ENCODE results near the gene TXNDC9. TPM values are rescaled to one million over a fixed set of nuclear protein-coding genes. Genes with fewer than 3 reads are reported as not detected.
"Not testable (repeated sequence)": the region's sequence is repeated elsewhere in the genome, so short reads cannot be mapped to it uniquely, and the experiment has no call there.

Gene TXNDC9
- 10 to 100 TPM; 34.3 to 36.3 (median 35.6) TPM for total RNA-seq

- Mint-ChIP-seq H3K4me1 (ENCODE audit: low read depth) (peaks cover 51% of the 10 kb centered on the region), H3K36me3 (ENCODE audit: insufficient read depth) (peaks cover 14% of the 10 kb centered on the region), H3K27me3 (ENCODE audit: low read depth) (no peaks in the 10 kb centered on the region), H3K9me3 (no peaks in the 10 kb centered on the region), H3K4me3 (no peak within 1 kb of the TSS)
- DNase-seq (peak; percentile 95), ATAC-seq (peak; percentile 80 to 83)
These were observed at the start of gene TXNDC9 for GRCh38 chr2:99335911-99336803. Gene TXNDC9, minus strand, starts transcription at chr2:99336333. Its CDS starts 3,123 bp downstream, at chr2:99333210.

- H3K9me3 Mint-ChIP-seq = no peaks in the 10 kb centered on the region
- no peaks in the 10 kb centered on the region for H3K27me3 Mint-ChIP-seq (ENCODE audit: low read depth)
- H3K4me1 Mint-ChIP-seq (ENCODE audit: low read depth) = peaks cover 9% of the 10 kb centered on the region
- H3K4me3 Mint-ChIP-seq = no peak overlapping the region
- H3K36me3 Mint-ChIP-seq (ENCODE audit: insufficient read depth) = peaks cover 55% of the 10 kb centered on the region
- no peak for DNase-seq
- no peak for ATAC-seq
These were observed 46.0 kb upstream of the TXNDC9 start for GRCh38 chr2:99382143-99382542.

- H3K4me3 Mint-ChIP-seq = no peak overlapping the region
- peaks cover 15% of the 10 kb centered on the region for H3K4me1 Mint-ChIP-seq (ENCODE audit: low read depth)
- no peaks in the 10 kb centered on the region for H3K27me3 Mint-ChIP-seq (ENCODE audit: low read depth)
- H3K36me3 Mint-ChIP-seq (ENCODE audit: insufficient read depth) = peaks cover 58% of the 10 kb centered on the region
- no peak for ATAC-seq
- DNase-seq = no peak
- H3K9me3 Mint-ChIP-seq = no peaks in the 10 kb centered on the region
These were observed 44.4 kb upstream of the TXNDC9 start for GRCh38 chr2:99380376-99381010.

- peaks cover 15% of the 10 kb centered on the region for H3K4me1 Mint-ChIP-seq (ENCODE audit: low read depth)
- peak; percentile 87 to 93 for ATAC-seq
These were observed 41.7 kb upstream of the TXNDC9 start for GRCh38 chr2:99377879-99378278.

GRCh38 chr2:99376254-99376864 is 40.2 kb upstream of the TXNDC9 start:
- Mint-ChIP-seq H3K4me1 (ENCODE audit: low read depth) (peaks cover 15% of the 10 kb centered on the region), H3K27me3 (ENCODE audit: low read depth) (no peaks in the 10 kb centered on the region), H3K9me3 (peaks cover 10% of the 10 kb centered on the region), H3K4me3 (no peak overlapping the region), H3K36me3 (ENCODE audit: insufficient read depth) (peaks cover 73% of the 10 kb centered on the region)
- ATAC-seq (no peak), DNase-seq (no peak)

More at GRCh38 chr2:99377879-99378278, 41.7 kb upstream of the TXNDC9 start:
- Mint-ChIP-seq H3K36me3 (ENCODE audit: insufficient read depth) (peaks cover 69% of the 10 kb centered on the region), H3K27me3 (ENCODE audit: low read depth) (no peaks in the 10 kb centered on the region), H3K4me3 (no peak overlapping the region), H3K9me3 (peaks cover 7% of the 10 kb centered on the region)
- no peak for DNase-seq

- ATAC-seq (no peak), DNase-seq (no peak)
- Mint-ChIP-seq H3K9me3 (peaks cover 10% of the 10 kb centered on the region), H3K4me1 (ENCODE audit: low read depth) (peaks cover 13% of the 10 kb centered on the region), H3K27me3 (ENCODE audit: low read depth) (no peaks in the 10 kb centered on the region), H3K36me3 (ENCODE audit: insufficient read depth) (peaks cover 69% of the 10 kb centered on the region), H3K4me3 (no peak overlapping the region)
These were observed 38.6 kb upstream of the TXNDC9 start for GRCh38 chr2:99374747-99375146.

- no peak overlapping the region for H3K4me3 Mint-ChIP-seq
- H3K36me3 Mint-ChIP-seq (ENCODE audit: insufficient read depth) = peaks cover 67% of the 10 kb centered on the region
- H3K4me1 Mint-ChIP-seq (ENCODE audit: low read depth) = peaks cover 13% of the 10 kb centered on the region
- DNase-seq (no peak), ATAC-seq (no peak)
- H3K27me3 Mint-ChIP-seq (ENCODE audit: low read depth) = no peaks in the 10 kb centered on the region
- H3K9me3 Mint-ChIP-seq = peaks cover 10% of the 10 kb centered on the region
These were observed 37.0 kb upstream of the TXNDC9 start for GRCh38 chr2:99373144-99373543.

GRCh38 chr2:99368854-99369253 is 32.7 kb upstream of the TXNDC9 start:
- H3K36me3 Mint-ChIP-seq (ENCODE audit: insufficient read depth) = peaks cover 55% of the 10 kb centered on the region
- not testable (repeated sequence) for H3K4me3 Mint-ChIP-seq; H3K4me1 Mint-ChIP-seq (ENCODE audit: low read depth); ATAC-seq; H3K27me3 Mint-ChIP-seq (ENCODE audit: low read depth); DNase-seq; H3K9me3 Mint-ChIP-seq

GRCh38 chr2:99365661-99366060 is 29.5 kb upstream of the TXNDC9 start:
- DNase-seq (no peak), ATAC-seq (no peak)
- H3K4me1 Mint-ChIP-seq (ENCODE audit: low read depth) = no peaks in the 10 kb centered on the region
- no peak overlapping the region for H3K4me3 Mint-ChIP-seq
- H3K36me3 Mint-ChIP-seq (ENCODE audit: insufficient read depth) = peaks cover 51% of the 10 kb centered on the region
- no peaks in the 10 kb centered on the region for H3K27me3 Mint-ChIP-seq (ENCODE audit: low read depth)
- H3K9me3 Mint-ChIP-seq = no peaks in the 10 kb centered on the region

GRCh38 chr2:99356853-99357252 is 20.7 kb upstream of the TXNDC9 start:
- Mint-ChIP-seq H3K4me1 (ENCODE audit: low read depth) (peaks cover 36% of the 10 kb centered on the region), H3K9me3 (no peaks in the 10 kb centered on the region), H3K36me3 (ENCODE audit: insufficient read depth) (peaks cover 13% of the 10 kb centered on the region), H3K27me3 (ENCODE audit: low read depth) (no peaks in the 10 kb centered on the region), H3K4me3 (no peak overlapping the region)
- no peak for ATAC-seq
- no peak for DNase-seq

- H3K4me3 Mint-ChIP-seq; DNase-seq; H3K36me3 Mint-ChIP-seq (ENCODE audit: insufficient read depth); H3K27me3 Mint-ChIP-seq (ENCODE audit: low read depth); H3K9me3 Mint-ChIP-seq; ATAC-seq: not testable (repeated sequence)
- peaks cover 50% of the 10 kb centered on the region for H3K4me1 Mint-ChIP-seq (ENCODE audit: low read depth)
These were observed 18.7 kb upstream of the TXNDC9 start for GRCh38 chr2:99354825-99355224.

GRCh38 chr2:99354070-99354469 is 17.9 kb upstream of the TXNDC9 start:
- no peaks in the 10 kb centered on the region for H3K27me3 Mint-ChIP-seq (ENCODE audit: low read depth)
- H3K36me3 Mint-ChIP-seq (ENCODE audit: insufficient read depth) = peaks cover 9% of the 10 kb centered on the region
- DNase-seq (no peak), ATAC-seq (no peak)
- peaks cover 54% of the 10 kb centered on the region for H3K4me1 Mint-ChIP-seq (ENCODE audit: low read depth)
- no peak overlapping the region for H3K4me3 Mint-ChIP-seq
- H3K9me3 Mint-ChIP-seq = no peaks in the 10 kb centered on the region

- Mint-ChIP-seq H3K4me1 (ENCODE audit: low read depth) (peaks cover 65% of the 10 kb centered on the region), H3K27me3 (ENCODE audit: low read depth) (no peaks in the 10 kb centered on the region), H3K36me3 (ENCODE audit: insufficient read depth) (peaks cover 14% of the 10 kb centered on the region), H3K4me3 (no peak overlapping the region), H3K9me3 (no peaks in the 10 kb centered on the region)
- DNase-seq (no peak), ATAC-seq (no peak)
These were observed 14.1 kb upstream of the TXNDC9 start for GRCh38 chr2:99350194-99350593.

GRCh38 chr2:99348173-99348572 is 12.0 kb upstream of the TXNDC9 start:
- Mint-ChIP-seq H3K4me3 (no peak overlapping the region), H3K36me3 (ENCODE audit: insufficient read depth) (peaks cover 12% of the 10 kb centered on the region), H3K9me3 (no peaks in the 10 kb centered on the region), H3K4me1 (ENCODE audit: low read depth) (peaks cover 57% of the 10 kb centered on the region), H3K27me3 (ENCODE audit: low read depth) (no peaks in the 10 kb centered on the region)
- peak; percentile 81 to 85 for ATAC-seq
- DNase-seq = no peak

Data from activated T-cell treated with anti-CD3 and anti-CD28 coated beads, Interleukin-2, amount 50 U/mL, for 4 hours (primary cell).